ENCODE measurements around the gene SOD3.

SOD3 gene

DNA sequence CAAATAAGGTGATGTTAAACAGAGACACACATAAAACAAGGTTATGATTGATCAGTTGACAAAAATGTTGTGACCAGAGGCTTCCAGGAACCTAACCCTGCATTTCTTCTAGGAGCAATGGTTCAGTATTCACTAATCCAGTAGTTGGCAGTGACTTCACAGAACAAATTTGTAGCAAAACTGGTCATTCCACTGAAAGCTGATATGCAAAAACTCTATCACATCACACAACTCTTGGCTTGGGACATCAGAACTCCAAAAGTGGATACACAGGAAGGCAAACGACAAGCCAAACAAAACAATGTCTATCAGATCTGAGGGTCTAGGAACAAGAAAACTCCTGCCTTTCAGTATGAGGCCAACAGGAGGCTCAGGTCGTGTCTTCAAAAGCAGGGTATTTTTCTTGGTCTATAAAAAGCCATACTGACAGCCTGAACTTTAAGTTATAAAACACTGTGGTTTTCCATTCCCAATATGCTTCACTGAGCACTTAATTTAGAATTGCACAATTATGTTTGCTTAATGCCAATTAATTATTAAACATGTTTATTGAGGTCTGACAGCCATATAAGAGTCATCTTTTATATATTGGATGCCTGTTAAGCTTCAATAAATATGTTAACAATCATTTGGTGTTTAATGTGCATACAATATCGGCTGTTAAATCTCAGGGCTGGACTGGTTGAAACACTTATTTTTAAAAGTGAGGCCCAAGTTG is 45.6 kb downstream of the SOD3 start:
- FAIRE-seq (no peak), DNase-seq (ENCODE audit: low spot score) (no peak)

DNA sequence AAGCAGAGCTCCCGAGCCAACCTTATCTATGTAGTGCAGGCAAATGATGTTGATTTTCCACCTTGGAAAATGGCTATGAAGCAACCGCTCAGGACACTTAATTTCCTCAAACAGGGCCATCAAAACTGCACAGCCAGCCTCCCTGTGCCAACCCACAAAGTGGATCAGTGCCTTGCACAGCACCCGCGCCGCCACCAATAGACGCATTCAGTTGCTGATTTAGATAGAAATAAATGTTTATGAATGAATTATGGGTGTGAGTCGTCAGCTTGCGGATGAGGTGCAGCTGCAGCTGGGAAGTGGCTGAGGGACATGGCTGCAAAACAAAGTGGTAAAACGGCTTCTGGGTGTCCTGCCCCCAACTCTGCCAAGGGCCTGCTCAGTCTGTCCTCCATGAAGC is 47.0 kb downstream of the SOD3 start:
- DNase-seq (ENCODE audit: low spot score) (no peak), FAIRE-seq (no peak)

DNA sequence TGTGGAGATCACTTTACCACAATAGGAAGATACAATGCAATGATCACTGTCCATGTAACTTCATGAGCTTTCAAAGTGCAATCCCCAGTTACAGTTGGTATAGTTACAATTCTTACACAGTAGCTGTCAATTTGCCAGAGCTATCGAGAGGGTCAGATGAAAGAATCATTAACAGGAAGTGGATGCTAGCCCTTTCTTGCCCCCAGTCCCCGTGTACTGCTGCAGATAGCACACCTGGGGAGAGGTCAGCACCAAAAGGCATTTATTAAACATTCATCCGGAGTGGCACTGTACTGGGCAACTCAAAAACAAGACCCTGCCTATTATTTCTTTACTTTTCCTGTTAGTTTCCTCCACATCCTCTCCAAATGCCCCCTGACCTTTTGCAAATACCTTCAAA is 47.7 kb downstream of the SOD3 start:
- no peak for DNase-seq (ENCODE audit: low spot score)
- no peak for FAIRE-seq

DNA sequence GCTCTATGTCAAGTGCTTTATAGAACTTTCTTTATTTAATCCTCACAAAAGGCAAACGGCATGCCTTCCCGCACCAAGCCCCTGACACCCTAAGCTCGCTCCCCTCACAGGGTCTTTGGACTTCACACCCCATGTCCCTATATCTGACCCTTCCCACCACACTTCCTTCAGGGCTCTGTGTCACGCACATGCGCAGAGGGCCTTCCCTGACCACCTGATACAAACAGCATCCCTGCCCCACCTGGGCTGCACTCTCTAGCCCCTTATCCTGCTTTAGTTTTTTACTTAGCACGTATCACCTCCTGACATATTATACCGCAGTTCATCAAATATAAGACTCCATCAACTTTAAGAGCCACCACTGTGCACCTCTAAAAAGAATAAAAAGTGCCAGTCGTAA is 49.8 kb downstream of the SOD3 start:
- FAIRE-seq (no peak), DNase-seq (ENCODE audit: low spot score) (no peak)

DNA sequence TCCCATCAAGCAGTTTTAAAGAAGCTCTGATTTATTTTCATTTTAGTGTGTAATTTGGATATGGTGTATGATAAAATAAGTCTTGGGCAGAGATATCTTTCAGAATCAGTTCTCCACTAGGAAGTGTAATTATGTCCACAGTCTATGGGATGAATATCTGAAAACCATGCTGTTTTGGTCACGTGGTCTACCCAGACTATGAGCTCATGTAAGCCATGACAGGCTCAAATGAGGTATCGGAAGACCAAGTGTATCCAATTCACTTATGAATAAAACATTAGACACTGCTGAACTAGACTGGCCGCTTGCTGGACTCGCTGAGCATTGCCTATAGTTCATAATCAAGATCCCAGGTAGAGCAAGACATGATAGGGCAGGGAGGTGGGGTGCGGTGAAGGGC is 50.5 kb downstream of the SOD3 start:
- FAIRE-seq (no peak), DNase-seq (ENCODE audit: low spot score) (no peak)

DNA sequence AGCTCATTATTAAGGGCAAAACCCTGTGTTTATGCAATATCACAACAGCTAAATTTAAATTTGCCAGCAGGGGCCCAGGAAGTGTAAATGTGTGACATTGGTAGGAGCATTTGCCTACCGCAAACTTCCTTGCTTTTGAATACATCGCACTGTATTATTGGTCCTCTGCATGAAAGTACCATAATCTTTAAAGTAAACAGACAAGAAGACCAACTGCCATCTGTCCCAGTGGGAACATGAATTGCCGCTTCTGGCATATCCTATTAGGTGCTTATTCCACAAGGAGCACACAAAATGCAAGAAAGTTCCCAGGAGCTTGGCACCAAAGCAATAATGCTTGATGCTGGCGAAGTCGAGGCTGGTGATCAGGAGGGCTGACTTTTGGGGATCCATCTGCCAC is 51.3 kb downstream of the SOD3 start:
- no peak for DNase-seq (ENCODE audit: low spot score)
- FAIRE-seq, result no peak

DNA sequence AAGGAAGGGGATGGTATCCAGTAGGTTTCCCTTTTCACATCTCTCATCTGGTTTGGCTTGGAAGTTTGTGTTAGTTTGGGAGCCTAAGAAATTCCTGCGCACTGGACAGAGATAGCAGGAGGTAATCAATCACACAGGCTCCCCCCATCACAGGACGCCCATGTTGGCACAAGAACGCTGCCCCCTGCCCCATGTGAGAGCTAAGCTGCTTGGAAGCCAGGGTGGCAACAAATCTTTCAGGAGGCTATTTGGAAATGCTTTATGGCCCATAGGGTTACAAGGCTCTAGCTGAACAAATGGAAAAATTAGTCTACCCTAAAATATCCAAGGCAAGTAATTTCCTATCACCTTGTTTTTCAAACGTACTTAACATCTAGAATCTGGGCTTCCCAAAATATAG is 54.0 kb downstream of the SOD3 start:
- FAIRE-seq, result no peak
- DNase-seq (ENCODE audit: low spot score), result no peak

DNA sequence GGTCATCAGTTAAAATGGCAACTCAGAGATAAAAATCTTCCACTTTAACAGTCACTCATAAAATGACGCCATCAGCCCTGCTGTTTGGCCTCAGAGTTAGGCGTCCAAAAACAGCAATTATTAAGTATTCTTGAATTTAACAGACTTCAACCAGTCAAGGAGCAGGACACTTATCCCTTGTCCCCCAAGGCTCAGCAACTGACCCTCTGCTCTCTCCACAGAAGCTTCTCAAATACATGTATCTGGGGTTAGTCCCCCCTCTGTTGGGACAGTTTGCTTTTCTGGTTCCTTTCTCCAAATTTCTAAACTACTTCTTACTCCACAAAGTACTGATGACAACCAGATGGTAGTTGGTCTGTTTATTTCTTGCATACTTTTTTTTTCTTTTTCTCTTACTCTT is 54.4 kb downstream of the SOD3 start:
- DNase-seq (ENCODE audit: low spot score), result no peak
- no peak for FAIRE-seq

Measured in urothelium cell line (cell line).